Measurements from ENCODE around the gene NEK8. TPM values are rescaled to one million over a fixed set of nuclear protein-coding genes. Genes with fewer than 3 reads are reported as not detected.

Gene NEK8
- total RNA-seq = 1.3 and 1.6 TPM in 2 replicates

DNA sequence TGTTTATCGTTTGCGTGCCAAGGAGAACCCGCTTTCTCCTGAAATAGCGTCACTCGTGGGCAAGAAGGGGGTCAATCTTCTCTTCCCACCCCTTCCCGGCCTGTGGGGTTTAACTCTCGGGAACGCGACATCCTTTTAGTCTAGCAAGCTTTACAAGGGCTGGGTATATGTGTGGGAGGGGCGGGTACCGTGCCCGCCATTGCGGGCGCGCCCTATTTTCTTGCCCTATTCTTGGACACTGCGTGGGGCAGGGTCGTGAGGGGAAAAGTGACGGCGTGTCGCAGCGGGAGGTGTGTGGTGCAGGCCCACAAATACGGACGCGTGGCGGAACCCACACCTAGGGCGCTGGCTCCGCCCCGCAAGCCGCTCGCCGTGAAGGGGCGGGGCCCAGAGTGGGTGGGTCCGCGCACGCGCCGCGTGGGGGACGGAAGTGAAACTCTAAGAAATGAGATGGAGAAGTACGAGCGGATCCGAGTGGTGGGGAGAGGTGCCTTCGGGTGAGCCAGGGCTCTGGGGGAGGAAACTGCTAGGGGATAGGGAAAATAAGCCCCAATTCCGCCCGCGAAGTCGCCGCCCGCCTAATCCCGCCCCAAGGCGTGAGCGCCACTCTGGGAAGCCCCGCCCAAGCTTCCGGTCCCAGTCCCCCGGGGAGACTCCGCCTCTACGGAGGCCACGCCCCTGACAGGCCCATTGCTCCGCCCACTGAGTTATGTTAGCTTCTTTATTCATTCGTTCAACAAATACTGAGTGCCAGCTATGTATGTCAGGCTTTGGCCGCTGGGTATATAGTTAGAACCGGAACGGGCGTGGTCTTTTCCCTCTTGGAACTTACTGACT lies at the start of gene NEK8:
Gene NEK8 (plus strand): TSS at position 425 of the 837 bp plus-strand sequence. CDS start 26 bp downstream, at position 451.
- peak; percentile 92 to 93 for DNase-seq (ENCODE audit: low read depth in 2 of 2)

GRCh38 chr17:28682655-28683054 lies 45.9 kb upstream of the NEK8 start:
- no peak for DNase-seq (ENCODE audit: low read depth in 2 of 2)

DNA sequence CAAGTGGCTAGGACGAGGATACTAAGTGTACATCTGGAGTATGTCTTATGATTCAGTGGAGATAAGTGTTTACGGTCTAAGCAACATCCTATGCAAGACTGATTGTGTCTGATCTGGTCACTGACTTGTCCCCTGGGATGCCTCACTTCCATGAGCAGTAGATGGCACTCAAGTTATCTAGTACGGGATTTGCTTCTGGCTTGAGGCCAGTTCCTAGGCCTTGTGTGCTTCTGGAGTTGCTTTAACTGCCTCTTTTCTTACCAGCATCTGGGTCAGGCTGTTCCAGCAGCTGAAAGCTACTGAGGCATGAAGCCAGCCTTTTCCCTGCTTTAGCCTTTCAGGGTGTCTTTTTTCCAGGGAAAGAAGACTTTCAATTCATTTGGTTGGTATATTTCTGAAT lies 43.6 kb upstream of the NEK8 start:
- DNase-seq (ENCODE audit: low read depth in 2 of 2) = peak; percentile 9 to 13

DNA sequence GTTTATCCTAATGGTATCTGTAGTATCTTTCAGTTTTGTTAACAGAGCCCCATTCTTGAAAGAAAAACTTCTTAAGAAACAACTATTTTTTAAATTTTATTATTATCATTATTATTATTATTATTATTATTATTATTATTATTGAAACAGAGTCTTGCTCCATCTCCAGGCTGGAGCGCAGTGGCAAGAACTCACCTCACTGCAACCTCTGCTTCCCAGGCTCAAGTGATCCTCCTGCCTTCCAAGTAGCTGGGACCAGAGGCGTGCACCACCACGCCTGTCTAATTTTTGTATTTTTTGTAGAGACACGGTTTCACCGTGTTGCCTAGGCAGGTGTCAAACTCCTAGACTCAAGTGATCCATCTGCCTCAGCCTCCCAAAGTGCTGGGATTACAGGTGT lies 43.2 kb upstream of the NEK8 start:
- no peak for DNase-seq (ENCODE audit: low read depth in 2 of 2)

DNA sequence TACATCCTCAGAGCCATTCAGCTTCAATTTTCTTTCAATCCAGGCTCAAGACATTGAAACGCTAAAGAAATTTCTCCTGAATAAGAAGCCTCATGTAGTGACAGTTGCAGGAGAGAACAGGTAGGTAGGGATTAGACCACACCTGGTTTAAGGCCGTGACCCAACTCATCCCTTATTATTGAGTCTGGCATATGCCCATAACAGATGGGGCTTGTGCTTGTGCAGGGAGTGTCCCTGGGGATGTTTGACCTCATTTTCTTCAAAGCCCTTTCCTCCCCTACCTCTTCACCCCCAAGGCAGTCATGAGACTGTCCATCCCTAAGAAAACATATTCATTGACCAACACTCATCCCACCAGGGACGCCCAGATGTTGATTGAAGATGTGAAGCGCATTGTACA lies 42.3 kb upstream of the NEK8 start:
- DNase-seq (ENCODE audit: low read depth in 2 of 2) = no peak

GRCh38 chr17:28688481-28688880 lies 40.1 kb upstream of the NEK8 start:
- DNase-seq (ENCODE audit: low read depth in 2 of 2) = no peak

DNA sequence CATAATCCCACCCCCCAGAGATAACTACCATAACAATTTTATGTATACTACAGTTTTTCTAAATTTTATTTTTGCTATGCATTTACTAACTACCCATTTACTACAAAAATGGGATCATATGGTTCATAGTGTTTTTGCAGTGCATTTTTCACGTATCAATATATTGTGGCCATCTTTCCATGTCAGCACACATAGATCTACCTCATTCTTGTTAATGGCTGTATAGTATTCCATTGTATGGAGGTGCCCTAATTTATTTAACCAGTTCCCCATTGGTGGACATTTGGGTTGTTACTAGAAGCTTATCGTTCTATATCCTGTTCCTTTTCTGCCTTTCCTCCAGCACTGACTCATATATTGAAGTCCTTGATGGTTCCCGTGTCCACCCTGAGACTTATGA lies 39.6 kb upstream of the NEK8 start:
- DNase-seq (ENCODE audit: low read depth in 2 of 2) = no peak

- no peak for DNase-seq (ENCODE audit: low read depth in 2 of 2)
Observed at GRCh38 chr17:28693869-28694268, 34.7 kb upstream of the NEK8 start.

DNA sequence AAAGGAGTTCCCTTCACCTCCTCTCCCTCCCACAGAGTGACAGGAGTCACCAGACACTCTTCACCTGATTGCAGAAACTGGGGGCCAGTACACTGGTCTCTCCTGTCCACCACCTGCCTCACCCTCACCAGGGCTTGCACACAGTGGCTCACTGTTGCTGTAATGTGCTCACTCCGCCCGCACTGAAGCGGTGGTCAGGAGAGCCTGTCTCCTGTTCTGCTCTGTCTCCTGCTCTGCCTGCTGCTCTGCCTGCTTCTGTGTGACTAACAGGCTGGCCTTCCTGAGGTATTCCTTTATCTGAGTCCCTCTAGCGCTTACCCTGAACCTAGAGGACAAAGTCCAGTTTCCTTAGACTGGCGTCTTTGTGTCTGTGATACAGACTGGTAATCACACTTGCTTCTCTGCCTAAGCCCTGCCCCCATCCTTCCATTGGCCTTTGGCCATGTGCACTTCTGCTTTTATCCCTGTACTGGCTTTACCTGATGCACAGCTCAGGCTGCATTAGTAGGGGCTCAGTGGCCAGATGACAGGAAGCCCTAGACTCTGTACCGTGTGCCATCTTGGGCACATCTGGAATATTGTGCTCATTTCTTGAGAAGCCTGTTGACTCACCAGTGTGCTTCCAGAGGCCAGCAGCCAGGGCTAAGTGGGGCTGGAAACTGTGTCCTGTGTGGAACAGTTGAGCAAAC lies 30.2 kb upstream of the NEK8 start:
- no peak for DNase-seq (ENCODE audit: low read depth in 2 of 2)

GRCh38 chr17:28700278-28700677 lies 28.3 kb upstream of the NEK8 start:
- DNase-seq (ENCODE audit: low read depth in 2 of 2) = no peak

GRCh38 chr17:28700830-28701492 lies 27.6 kb upstream of the NEK8 start:
- no peak for DNase-seq (ENCODE audit: low read depth in 2 of 2)

DNA sequence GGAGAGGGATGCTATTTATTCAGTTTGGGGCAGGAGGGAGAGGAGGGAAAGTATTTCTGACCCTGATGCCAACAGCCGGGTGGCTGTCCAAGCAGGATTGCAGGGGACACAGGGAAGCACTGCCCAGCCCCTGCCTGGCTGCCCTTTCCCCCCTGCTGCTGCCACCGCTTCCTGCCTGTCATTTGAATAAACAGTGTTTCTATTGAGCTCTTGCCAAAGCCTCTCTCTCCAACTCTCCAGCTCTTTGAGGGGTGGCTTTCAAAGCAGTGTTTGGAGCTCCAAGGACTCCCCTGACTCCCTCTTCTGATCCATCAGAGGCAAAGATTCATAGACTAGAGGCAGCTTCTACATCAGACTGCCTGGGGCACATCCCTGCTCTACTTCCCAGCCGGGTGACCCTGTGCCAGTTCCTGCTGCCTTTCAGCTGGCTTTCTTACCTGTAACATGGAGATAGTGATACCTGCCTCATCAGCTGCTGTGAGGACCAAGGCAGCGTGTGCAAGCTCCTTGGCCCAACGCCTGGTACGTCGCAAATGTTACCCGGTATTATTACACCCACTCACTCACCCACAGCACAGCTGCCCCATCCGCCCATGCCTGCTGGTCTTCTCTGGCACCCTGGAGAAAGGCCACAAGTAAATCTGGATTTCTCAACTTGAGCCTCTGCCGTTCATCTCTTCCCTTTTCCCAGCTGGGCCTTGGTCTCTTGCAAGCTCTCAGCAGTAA lies 26.4 kb upstream of the NEK8 start:
- peak in 1 of 2 donors; percentile 61 for DNase-seq (ENCODE audit: low read depth in 2 of 2)

GRCh38 chr17:28702752-28703150 lies 25.8 kb upstream of the NEK8 start:
- DNase-seq (ENCODE audit: low read depth in 2 of 2) = no peak

DNA sequence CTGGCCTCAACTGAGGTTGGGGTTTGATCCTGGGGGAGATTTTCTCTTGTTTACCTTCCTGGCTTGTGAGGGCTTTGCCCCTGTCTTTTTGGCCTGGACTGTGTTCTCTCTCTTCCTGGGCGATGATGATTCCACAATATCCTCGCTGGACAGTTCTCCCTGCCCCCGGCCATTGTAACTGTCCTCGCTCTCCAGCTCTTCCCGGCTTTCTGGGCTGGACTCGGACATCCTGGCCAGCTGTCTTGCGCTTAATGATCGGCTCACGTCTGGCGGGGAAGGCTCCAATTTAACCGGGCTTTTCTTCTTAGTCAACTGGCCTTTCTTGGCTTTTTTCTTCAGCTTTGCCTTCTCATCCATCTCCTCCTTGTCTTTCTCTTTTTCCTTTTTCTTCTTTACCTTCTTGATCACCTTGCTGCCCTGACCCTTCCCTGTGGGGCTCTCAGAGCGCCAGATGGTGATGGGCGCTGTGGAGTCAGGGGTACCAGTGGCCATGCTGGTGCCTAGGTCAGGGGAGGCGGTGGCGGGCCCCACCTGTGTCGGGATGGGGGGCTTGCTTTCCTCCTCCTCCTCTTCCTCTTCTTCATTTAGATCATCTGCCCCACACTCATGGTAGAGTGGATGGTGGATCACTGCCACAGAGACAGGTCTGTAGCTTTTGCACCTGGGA lies 24.9 kb upstream of the NEK8 start:
- no peak for DNase-seq (ENCODE audit: low read depth in 2 of 2)

- no peak for DNase-seq (ENCODE audit: low read depth in 2 of 2)
Observed at GRCh38 chr17:28704219-28704858, 24.2 kb upstream of the NEK8 start.

GRCh38 chr17:28705074-28705659 lies 23.4 kb upstream of the NEK8 start:
- no peak for DNase-seq (ENCODE audit: low read depth in 2 of 2)

GRCh38 chr17:28705728-28706334 lies 22.8 kb upstream of the NEK8 start:
- no peak for DNase-seq (ENCODE audit: low read depth in 2 of 2)

DNA sequence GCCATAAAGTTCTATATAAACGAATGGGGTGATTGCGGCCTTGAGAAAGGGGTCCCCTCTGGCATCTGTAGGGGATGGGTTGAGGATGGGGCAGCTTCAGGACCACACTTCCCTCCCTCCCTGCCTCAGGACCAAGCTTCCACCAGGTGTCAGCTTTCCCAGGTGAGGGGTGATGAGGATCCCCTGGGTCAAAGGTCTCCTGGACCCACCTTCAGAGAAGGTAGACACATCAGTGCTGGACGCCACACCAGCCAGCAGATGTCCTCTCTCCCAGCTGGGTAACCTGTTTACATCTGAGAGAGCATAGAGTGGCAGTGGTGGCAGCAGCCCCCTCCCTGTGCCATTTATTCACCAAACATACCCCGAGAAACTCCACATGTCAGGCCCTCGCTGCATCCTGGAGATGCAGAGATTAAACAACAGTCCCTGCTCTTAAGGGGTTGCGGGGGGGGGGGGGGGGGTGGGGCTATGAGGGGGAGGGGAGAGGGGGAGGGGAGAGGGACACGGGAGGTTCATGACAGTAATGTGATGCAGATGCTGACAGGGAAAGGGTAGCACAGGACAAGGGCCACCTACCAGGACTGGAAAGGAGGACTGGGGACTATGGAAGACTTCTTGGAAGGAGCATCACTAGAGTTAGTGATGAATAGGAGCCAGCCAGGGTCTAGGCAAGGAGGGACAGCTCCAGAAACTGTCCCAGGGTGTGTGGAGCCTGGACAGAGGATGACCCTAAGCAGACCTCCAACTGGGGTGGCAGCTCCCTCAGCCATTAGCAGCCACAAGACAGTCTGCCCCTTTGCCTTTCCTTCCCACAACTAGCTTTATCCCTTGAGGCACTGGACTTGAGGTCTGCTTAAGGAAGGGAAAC lies 21.9 kb upstream of the NEK8 start:
- no peak for DNase-seq (ENCODE audit: low read depth in 2 of 2)

GRCh38 chr17:28707339-28707720 lies 21.3 kb upstream of the NEK8 start:
- no peak for DNase-seq (ENCODE audit: low read depth in 2 of 2)
